CD14-positive monocyte (primary cell): ENCODE data around the gene LRRC30. TPM values are rescaled to one million over a fixed set of nuclear protein-coding genes. Genes with fewer than 3 reads are reported as not detected.

Experiments used
- DNase-seq, 3 donors: peaks; one replicate each; pipeline ENCODE4 v3.0.0-alpha.2; 2011 to 2022
- H2AFZ ChIP-seq: 2 replicates; pipeline ENCODE4 v1.6.0; 2012; ENCODE audit warnings: mild to moderate bottlenecking, low read depth, low read length, inconsistent platforms; ENCODE audit not compliant: insufficient read depth, poor library complexity, severe bottlenecking
- H3K27ac ChIP-seq, 2 donors: 1 replicate in 1 of 2; 2 replicates in 1 of 2; pipeline ENCODE4 v1.5.1; 2012 to 2013; ENCODE audit warnings: low read length in 2 of 2, control low read depth in 1 of 2, inconsistent platforms in 1 of 2, low read depth in 1 of 2, mild to moderate bottlenecking in 1 of 2
- H3K27me3 ChIP-seq, 2 donors: one replicate each; pipeline versions ENCODE4 v1.6.0 to v1.6.1; 2011 to 2013; ENCODE audit warnings: low read length in 2 of 2; ENCODE audit not compliant: control insufficient read depth in 2 of 2, insufficient read depth in 2 of 2
- H3K36me3 ChIP-seq, 2 donors: replicated peaks in 1 of 2; 1 replicate in 1 of 2; 2 replicates in 1 of 2; pipeline versions ENCODE4 v1.5.1 to v1.6.1; 2012 to 2013; ENCODE audit warnings: low read length in 2 of 2, control low read depth in 1 of 2, inconsistent platforms in 1 of 2, mild to moderate bottlenecking in 1 of 2; ENCODE audit not compliant: insufficient read depth in 2 of 2, control insufficient read depth in 1 of 2
- H3K4me1 ChIP-seq, 2 donors: 1 replicate in 1 of 2; 2 replicates in 1 of 2; pipeline versions ENCODE4 v1.5.1 to v1.6.1; 2012 to 2013; ENCODE audit warnings: low read length in 2 of 2, control low read depth in 1 of 2, inconsistent platforms in 1 of 2, mild to moderate bottlenecking in 1 of 2, moderate library complexity in 1 of 2; ENCODE audit not compliant: insufficient read depth in 2 of 2, control insufficient read depth in 1 of 2
- H3K4me2 ChIP-seq: replicated peaks from 2 replicates; pipeline ENCODE3; 2012; ENCODE audit warnings: low read length, moderate library complexity, mild to moderate bottlenecking; ENCODE audit not compliant: poor library complexity, severe bottlenecking; ENCODE audit errors: extremely low read depth
- H3K4me3 ChIP-seq, 3 experiments: fragments of 200-600 bp in 1 of 3; sonication (generic) in 1 of 3; replicated peaks in 1 of 3; 1 replicate in 2 of 3; 2 replicates in 1 of 3; pipeline ENCODE4 v1.5.1; 2011 to 2013; ENCODE audit warnings: low read length in 3 of 3, mild to moderate bottlenecking in 3 of 3, control low read depth in 2 of 3, low read depth in 2 of 3, inconsistent platforms in 1 of 3, moderate library complexity in 1 of 3
- H3K79me2 ChIP-seq: 2 replicates; pipeline ENCODE4 v1.6.0; 2012; ENCODE audit warnings: mild to moderate bottlenecking, control low read depth, inconsistent platforms, low read length, moderate library complexity; ENCODE audit not compliant: insufficient read depth
- H3K9ac ChIP-seq: 2 replicates; pipeline ENCODE4 v1.6.0; 2017; ENCODE audit warnings: low read length, mild to moderate bottlenecking; ENCODE audit not compliant: insufficient read depth, poor library complexity, severe bottlenecking
- H3K9me3 ChIP-seq, 2 donors: replicated peaks in 1 of 2; 1 replicate in 1 of 2; 2 replicates in 1 of 2; pipeline versions ENCODE4 v1.5.1 to v1.6.1; 2012 to 2013; ENCODE audit warnings: low read length in 2 of 2, control low read depth in 1 of 2; ENCODE audit not compliant: control insufficient read depth in 1 of 2, insufficient read depth in 1 of 2
- H4K20me1 ChIP-seq: 2 replicates; pipeline ENCODE4 v1.6.0; 2012; ENCODE audit warnings: mild to moderate bottlenecking, low read length, control low read depth, moderate library complexity; ENCODE audit not compliant: insufficient read depth
- H3K27ac Mint-ChIP-seq, 7 donors: one replicate each; pipeline ENCODE4 v1.8.0; 2020; ENCODE audit warnings: mild to moderate bottlenecking in 7 of 7, mixed read lengths in 7 of 7, moderate library complexity in 6 of 7, inconsistent platforms in 2 of 7
- H3K27me3 Mint-ChIP-seq, 3 donors: one replicate each; pipeline ENCODE4 v1.8.0; 2021 to 2022; ENCODE audit warnings: low read depth in 3 of 3, mild to moderate bottlenecking in 3 of 3, mixed read lengths in 3 of 3, moderate library complexity in 3 of 3, inconsistent platforms in 1 of 3
- H3K36me3 Mint-ChIP-seq, 2 donors: one replicate each; pipeline ENCODE4 v1.8.0; 2020; ENCODE audit warnings: mixed read lengths in 2 of 2, inconsistent platforms in 1 of 2, mild to moderate bottlenecking in 1 of 2
- H3K4me1 Mint-ChIP-seq: one replicate; pipeline ENCODE4 v1.8.0; 2020; ENCODE audit warnings: mild to moderate bottlenecking, mixed read lengths
- H3K4me3 Mint-ChIP-seq, 2 donors: one replicate each; pipeline ENCODE4 v1.8.0; 2020; ENCODE audit warnings: mild to moderate bottlenecking in 2 of 2, mixed read lengths in 2 of 2, moderate library complexity in 1 of 2
- H3K9me3 Mint-ChIP-seq, 7 donors: one replicate each; pipeline ENCODE4 v1.8.0; 2020 to 2022; ENCODE audit warnings: mixed read lengths in 7 of 7, mild to moderate bottlenecking in 6 of 7, moderate library complexity in 6 of 7, inconsistent platforms in 2 of 7
- WGBS: methylation state at CpG from one replicate; pipeline ENCODE4 v1.1.5; 2013; ENCODE audit warnings: missing lambda C conversion rate; ENCODE audit not compliant: insufficient coverage; 5-methylcytosine and 5-hydroxymethylcytosine counted together
- intact Hi-C, 2 donors: fragments of 100-400 bp; cut with micrococcal nuclease; formaldehyde crosslinking; loops; one replicate each; pipeline versions ENCODE4 v1.15.0 to v1.15.1; 2023
- polyA plus RNA-seq, 3 donors: library from polyadenylated mRNA; depleted of rRNA in 1 of 3; unstranded in 2 of 3; stranded (reverse) in 1 of 3; fragments of 300-500 nt in 2 of 3; fragments of >200 nt in 1 of 3; fragmentation: Illumina TruSeq in 2 of 3; gene quantifications; 1 replicate in 2 of 3; 2 replicates in 1 of 3; pipeline ENCODE4 v1.2.3, GENCODE V29; 2012 to 2021
- TF ChIP-seq, protein P1 (sequence below): fragments of 200-600 bp; IDR thresholded peaks from one replicate; pipeline ENCODE4 v1.8.0; 2022; ENCODE audit warnings: antibody characterized with exemption, mild to moderate bottlenecking

The LRRC30 gene
- polyA plus RNA-seq, 3 donors = not detected

DNA sequence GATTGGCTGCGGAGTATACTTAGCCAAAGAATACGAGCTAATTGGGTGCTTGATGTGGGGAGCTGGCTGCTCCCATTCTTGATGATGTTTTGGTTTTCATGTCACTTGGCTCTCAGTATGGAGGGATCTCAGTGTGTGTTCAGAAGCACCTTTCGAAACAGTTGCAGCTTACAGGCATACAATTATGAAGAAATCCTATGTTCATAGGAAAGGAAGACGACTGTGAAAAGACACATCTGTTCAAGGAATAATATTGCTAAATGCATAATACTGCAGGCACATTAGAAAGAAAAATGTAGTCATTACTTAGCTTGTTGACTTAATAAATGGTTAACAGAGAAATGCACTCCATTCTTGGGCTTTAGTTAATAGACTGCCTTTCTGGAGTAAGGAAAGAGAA, 4.1 kb downstream of the LRRC30 start:
- H3K36me3 Mint-ChIP-seq = no peaks in the 10 kb centered on the region
- no peak overlapping the region for H2AFZ ChIP-seq
- H3K4me3 ChIP-seq = no peak overlapping the region
- H3K27ac Mint-ChIP-seq = no peak overlapping the region
- no peaks in the 10 kb centered on the region for H3K4me1 Mint-ChIP-seq
- H3K4me3 Mint-ChIP-seq = no peak overlapping the region
- TF ChIP-seq, protein P1, sequence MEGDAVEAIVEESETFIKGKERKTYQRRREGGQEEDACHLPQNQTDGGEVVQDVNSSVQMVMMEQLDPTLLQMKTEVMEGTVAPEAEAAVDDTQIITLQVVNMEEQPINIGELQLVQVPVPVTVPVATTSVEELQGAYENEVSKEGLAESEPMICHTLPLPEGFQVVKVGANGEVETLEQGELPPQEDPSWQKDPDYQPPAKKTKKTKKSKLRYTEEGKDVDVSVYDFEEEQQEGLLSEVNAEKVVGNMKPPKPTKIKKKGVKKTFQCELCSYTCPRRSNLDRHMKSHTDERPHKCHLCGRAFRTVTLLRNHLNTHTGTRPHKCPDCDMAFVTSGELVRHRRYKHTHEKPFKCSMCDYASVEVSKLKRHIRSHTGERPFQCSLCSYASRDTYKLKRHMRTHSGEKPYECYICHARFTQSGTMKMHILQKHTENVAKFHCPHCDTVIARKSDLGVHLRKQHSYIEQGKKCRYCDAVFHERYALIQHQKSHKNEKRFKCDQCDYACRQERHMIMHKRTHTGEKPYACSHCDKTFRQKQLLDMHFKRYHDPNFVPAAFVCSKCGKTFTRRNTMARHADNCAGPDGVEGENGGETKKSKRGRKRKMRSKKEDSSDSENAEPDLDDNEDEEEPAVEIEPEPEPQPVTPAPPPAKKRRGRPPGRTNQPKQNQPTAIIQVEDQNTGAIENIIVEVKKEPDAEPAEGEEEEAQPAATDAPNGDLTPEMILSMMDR = no peak
- no peak overlapping the region for H3K27ac ChIP-seq
- no peaks in the 10 kb centered on the region for H4K20me1 ChIP-seq
- WGBS = no CpG with 5 or more reads among the region's 4 CpGs
- no peaks in the 10 kb centered on the region for H3K79me2 ChIP-seq
- peaks cover 0 to 3% (median 0%) of the 10 kb centered on the region in 7 donors for H3K9me3 Mint-ChIP-seq
- DNase-seq = no peak
- H3K9ac ChIP-seq = no peak overlapping the region
- H3K36me3 ChIP-seq = no peaks in the 10 kb centered on the region
- no peaks in the 10 kb centered on the region for H3K27me3 ChIP-seq
- no peak overlapping the region for H3K4me2 ChIP-seq
- intact Hi-C loops = no loop called here
- no peaks in the 10 kb centered on the region for H3K9me3 ChIP-seq
- no peaks in the 10 kb centered on the region for H3K4me1 ChIP-seq
- H3K27me3 Mint-ChIP-seq = peaks cover 2 to 10% (median 3%) of the 10 kb centered on the region in 3 donors

DNA sequence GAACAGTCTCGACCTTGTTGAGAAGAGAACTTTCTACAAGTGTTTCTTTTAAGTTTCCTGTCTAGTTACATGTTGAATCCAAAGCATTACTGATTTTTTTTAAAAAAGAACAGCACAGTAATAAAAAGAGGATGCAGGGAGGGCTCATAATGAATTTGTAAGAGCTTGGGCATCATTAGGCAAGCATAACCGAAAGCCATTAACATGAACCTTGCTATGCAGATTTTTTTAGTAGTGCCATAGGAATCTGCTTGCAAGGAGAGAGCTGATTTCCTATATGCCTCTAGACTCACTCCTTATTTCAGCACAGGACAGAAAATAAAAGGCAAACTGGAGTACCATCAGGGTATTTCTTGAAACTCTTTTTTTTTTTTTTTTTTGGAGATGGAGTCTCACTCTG, 5.2 kb downstream of the LRRC30 start:
- Mint-ChIP-seq H3K4me1 (no peaks in the 10 kb centered on the region), H3K27ac (no peak overlapping the region), H3K27me3 (peaks cover 2 to 10% (median 3%) of the 10 kb centered on the region in 3 donors), H3K36me3 (no peaks in the 10 kb centered on the region), H3K4me3 (no peak overlapping the region), H3K9me3 (peaks cover 0 to 7% (median 2%) of the 10 kb centered on the region in 7 donors)
- no CpG with 5 or more reads among the region's 2 CpGs for WGBS
- intact Hi-C loops = no loop called here
- TF ChIP-seq, protein P1 = no peak
- Histone ChIP-seq H2AFZ (no peak overlapping the region), H3K4me2 (no peak overlapping the region), H3K27me3 (no peaks in the 10 kb centered on the region), H3K79me2 (no peaks in the 10 kb centered on the region), H4K20me1 (no peaks in the 10 kb centered on the region), H3K4me1 (no peaks in the 10 kb centered on the region), H3K9me3 (no peaks in the 10 kb centered on the region), H3K9ac (no peak overlapping the region), H3K27ac (no peak overlapping the region), H3K4me3 (no peak overlapping the region), H3K36me3 (no peaks in the 10 kb centered on the region)
- no peak for DNase-seq
